IgD-negative memory B cell (primary cell): ENCODE results near the gene PDE9A. TPM values are rescaled to one million over a fixed set of nuclear protein-coding genes. Genes with fewer than 3 reads are reported as not detected.
A peak's percentile ranks its signal among the peaks of the same experiment; 100 is the strongest.

Source experiments
- H3K27ac Mint-ChIP-seq, 3 donors: one replicate each; pipeline ENCODE4 v1.8.0; 2020 to 2022; ENCODE audit warnings: mild to moderate bottlenecking in 3 of 3, mixed read lengths in 3 of 3, moderate library complexity in 1 of 3
- H3K27me3 Mint-ChIP-seq: one replicate; pipeline ENCODE4 v1.8.0; 2021; ENCODE audit warnings: mixed read lengths
- H3K36me3 Mint-ChIP-seq: one replicate; pipeline ENCODE4 v1.8.0; 2020; ENCODE audit warnings: mild to moderate bottlenecking, mixed read lengths
- H3K4me1 Mint-ChIP-seq, 3 donors: one replicate each; pipeline ENCODE4 v1.8.0; 2020 to 2022; ENCODE audit warnings: mixed read lengths in 3 of 3, mild to moderate bottlenecking in 1 of 3
- H3K4me3 Mint-ChIP-seq, 4 donors: one replicate each; pipeline ENCODE4 v1.8.0; 2020 to 2022; ENCODE audit warnings: mild to moderate bottlenecking in 4 of 4, mixed read lengths in 4 of 4, moderate library complexity in 3 of 4
- H3K9me3 Mint-ChIP-seq, 3 donors: one replicate each; pipeline ENCODE4 v1.8.0; 2020 to 2021; ENCODE audit warnings: mixed read lengths in 3 of 3, mild to moderate bottlenecking in 1 of 3
- polyA plus RNA-seq: library from polyadenylated mRNA; unstranded; fragments of 300-500 nt; fragmentation: Illumina TruSeq; gene quantifications from one replicate; pipeline ENCODE4 v1.2.3, GENCODE V29; 2021

The PDE9A gene
- polyA plus RNA-seq, 1 donor from 2014 or later, result not detected

GRCh38 chr21:42665484-42665883, 12.1 kb downstream of the PDE9A start:
- no peak overlapping the region for H3K4me3 Mint-ChIP-seq
- no peak overlapping the region for H3K27ac Mint-ChIP-seq
- peaks cover 19% of the 10 kb centered on the region for H3K27me3 Mint-ChIP-seq
- peaks cover 0 to 7% (median 0%) of the 10 kb centered on the region in 3 donors for H3K4me1 Mint-ChIP-seq
- no peaks in the 10 kb centered on the region for H3K9me3 Mint-ChIP-seq
- H3K36me3 Mint-ChIP-seq, result no peaks in the 10 kb centered on the region

GRCh38 chr21:42666023-42666747, 12.8 kb downstream of the PDE9A start:
- H3K4me3 Mint-ChIP-seq, result no peak overlapping the region
- no peaks in the 10 kb centered on the region for H3K36me3 Mint-ChIP-seq
- peaks cover 0 to 7% (median 0%) of the 10 kb centered on the region in 3 donors for H3K4me1 Mint-ChIP-seq

GRCh38 chr21:42666925-42667324, 13.5 kb downstream of the PDE9A start:
- Mint-ChIP-seq H3K27ac (no peak overlapping the region), H3K36me3 (no peaks in the 10 kb centered on the region), H3K4me1 (peaks cover 0 to 3% (median 0%) of the 10 kb centered on the region in 3 donors), H3K9me3 (no peaks in the 10 kb centered on the region), H3K27me3 (peaks cover 8% of the 10 kb centered on the region), H3K4me3 (no peak overlapping the region)

More at GRCh38 chr21:42666023-42666747, 12.8 kb downstream of the PDE9A start:
- Mint-ChIP-seq H3K9me3 (no peaks in the 10 kb centered on the region), H3K27me3 (peaks cover 15% of the 10 kb centered on the region), H3K27ac (peak overlapping the region in 1 of 3 donors; percentile 20)

GRCh38 chr21:42668298-42668992, 15.0 kb downstream of the PDE9A start:
- Mint-ChIP-seq H3K4me3 (no peak overlapping the region), H3K36me3 (no peaks in the 10 kb centered on the region), H3K27me3 (peaks cover 12% of the 10 kb centered on the region), H3K27ac (no peak overlapping the region), H3K9me3 (no peaks in the 10 kb centered on the region), H3K4me1 (peaks cover 0 to 3% (median 0%) of the 10 kb centered on the region in 3 donors)

GRCh38 chr21:42669041-42669440, 15.6 kb downstream of the PDE9A start:
- Mint-ChIP-seq H3K4me3 (no peak overlapping the region), H3K36me3 (no peaks in the 10 kb centered on the region), H3K27ac (no peak overlapping the region), H3K9me3 (no peaks in the 10 kb centered on the region), H3K27me3 (peaks cover 12% of the 10 kb centered on the region), H3K4me1 (peaks cover 0 to 3% (median 0%) of the 10 kb centered on the region in 3 donors)

GRCh38 chr21:42670058-42670880, 16.8 kb downstream of the PDE9A start:
- no peak overlapping the region for H3K4me3 Mint-ChIP-seq
- H3K4me1 Mint-ChIP-seq, result peaks cover 0 to 2% (median 0%) of the 10 kb centered on the region in 3 donors
- peaks cover 8% of the 10 kb centered on the region for H3K27me3 Mint-ChIP-seq
- no peaks in the 10 kb centered on the region for H3K36me3 Mint-ChIP-seq
- H3K27ac Mint-ChIP-seq, result no peak overlapping the region
- no peaks in the 10 kb centered on the region for H3K9me3 Mint-ChIP-seq

- Mint-ChIP-seq H3K9me3 (no peaks in the 10 kb centered on the region), H3K4me1 (peaks cover 0 to 2% (median 0%) of the 10 kb centered on the region in 3 donors), H3K27ac (no peak overlapping the region), H3K4me3 (no peak overlapping the region), H3K27me3 (peaks cover 8% of the 10 kb centered on the region), H3K36me3 (no peaks in the 10 kb centered on the region)
Measured at GRCh38 chr21:42670884-42671283, 17.5 kb downstream of the PDE9A start.

GRCh38 chr21:42671778-42672593, 18.6 kb downstream of the PDE9A start:
- Mint-ChIP-seq H3K4me3 (no peak overlapping the region), H3K9me3 (no peaks in the 10 kb centered on the region), H3K27me3 (peaks cover 8% of the 10 kb centered on the region), H3K36me3 (no peaks in the 10 kb centered on the region), H3K27ac (no peak overlapping the region), H3K4me1 (peaks cover 0 to 2% (median 0%) of the 10 kb centered on the region in 3 donors)

- H3K4me3 Mint-ChIP-seq, result peak overlapping the region in 1 of 4 donors; percentile 32
- H3K9me3 Mint-ChIP-seq, result no peaks in the 10 kb centered on the region
- H3K4me1 Mint-ChIP-seq, result peaks cover 0 to 2% (median 0%) of the 10 kb centered on the region in 3 donors
- H3K36me3 Mint-ChIP-seq, result no peaks in the 10 kb centered on the region
- H3K27ac Mint-ChIP-seq, result no peak overlapping the region
- H3K27me3 Mint-ChIP-seq, result peaks cover 10% of the 10 kb centered on the region
Measured at GRCh38 chr21:42672699-42673458, 19.5 kb downstream of the PDE9A start.

GRCh38 chr21:42673633-42674328, 20.4 kb downstream of the PDE9A start:
- no peaks in the 10 kb centered on the region for H3K36me3 Mint-ChIP-seq
- H3K4me1 Mint-ChIP-seq, result no peaks in the 10 kb centered on the region
- no peak overlapping the region for H3K4me3 Mint-ChIP-seq
- H3K27me3 Mint-ChIP-seq, result peaks cover 17% of the 10 kb centered on the region
- no peaks in the 10 kb centered on the region for H3K9me3 Mint-ChIP-seq
- no peak overlapping the region for H3K27ac Mint-ChIP-seq

GRCh38 chr21:42674351-42674940, 21.0 kb downstream of the PDE9A start:
- Mint-ChIP-seq H3K36me3 (no peaks in the 10 kb centered on the region), H3K27ac (no peak overlapping the region), H3K4me1 (no peaks in the 10 kb centered on the region), H3K27me3 (peaks cover 18% of the 10 kb centered on the region), H3K9me3 (no peaks in the 10 kb centered on the region), H3K4me3 (no peak overlapping the region)

GRCh38 chr21:42675403-42675802, 22.0 kb downstream of the PDE9A start:
- Mint-ChIP-seq H3K36me3 (no peaks in the 10 kb centered on the region), H3K9me3 (no peaks in the 10 kb centered on the region), H3K4me1 (no peaks in the 10 kb centered on the region), H3K27me3 (peaks cover 21% of the 10 kb centered on the region), H3K27ac (peak overlapping the region in 1 of 3 donors; percentile 11), H3K4me3 (no peak overlapping the region)

GRCh38 chr21:42676808-42677207, 23.4 kb downstream of the PDE9A start:
- no peak overlapping the region for H3K4me3 Mint-ChIP-seq
- H3K36me3 Mint-ChIP-seq, result no peaks in the 10 kb centered on the region
- no peaks in the 10 kb centered on the region for H3K4me1 Mint-ChIP-seq
- no peaks in the 10 kb centered on the region for H3K9me3 Mint-ChIP-seq
- no peak overlapping the region for H3K27ac Mint-ChIP-seq
- peaks cover 21% of the 10 kb centered on the region for H3K27me3 Mint-ChIP-seq
